Endothelial cell of umbilical vein (primary cell): Measurements from ENCODE around the gene SHLD2. TPM values are rescaled to one million over a fixed set of nuclear protein-coding genes. Genes with fewer than 3 reads are reported as not detected.

Source experiments
- BruUV-seq: library from RNA; stranded (reverse); fragments of 400-500 nt; replicated peaks from 2 replicates; lab custom pipeline; 2021; lab: Mats Ljungman, UMichigan
- CTCF ChIA-PET: fragments of 300-600, 350-600 bp; sonication (Branson Sonifier 250); formaldehyde crosslinking; loops from one replicate; lab custom pipeline; 2021; ENCODE audit warnings: antibody characterized with exemption, inconsistent platforms; lab: Charles Lee
- POLR2A ChIA-PET: fragments of 300-600, 350-600 bp; sonication (Branson Sonifier 250); formaldehyde crosslinking; loops from one replicate; lab custom pipeline; 2021; ENCODE audit warnings: antibody characterized with exemption, inconsistent platforms; lab: Charles Lee
- DNase-seq: peaks from one replicate; pipeline ENCODE4 v3.0.0-alpha.2; 2011; ENCODE audit warnings: low read depth, low spot score
- FAIRE-seq: peaks from 2 replicates; lab custom pipeline; 2011; peaks lifted over from hg19 to GRCh38; lab: Jason Lieb, UNC
- H2AFZ ChIP-seq: 2 replicates; pipeline ENCODE4 v1.6.0; 2012; ENCODE audit warnings: low read depth, low read length, control low read depth, inconsistent platforms
- H3K27ac ChIP-seq: 2 replicates; pipeline ENCODE4 v1.5.1; 2011; ENCODE audit warnings: low read depth, mild to moderate bottlenecking, control low read depth, low read length, moderate library complexity; ENCODE audit not compliant: insufficient read depth
- H3K27me3 ChIP-seq, 2 experiments: 2 replicates each; pipeline versions ENCODE4 v1.6.0 to v1.6.1; 2011; ENCODE audit warnings: low read length in 2 of 2, mixed read lengths in 1 of 2; ENCODE audit not compliant: control insufficient read depth in 2 of 2, insufficient read depth in 2 of 2
- H3K36me3 ChIP-seq, 2 experiments: 2 replicates in 1 of 2; 3 replicates in 1 of 2; pipeline ENCODE4 v1.5.1; 2011; ENCODE audit warnings: low read length in 2 of 2, mild to moderate bottlenecking in 1 of 2, moderate library complexity in 1 of 2; ENCODE audit not compliant: control insufficient read depth in 2 of 2, insufficient read depth in 2 of 2; ENCODE audit errors: extremely low read depth in 1 of 2
- H3K4me1 ChIP-seq: 3 replicates; pipeline ENCODE4 v1.5.1; 2011; ENCODE audit warnings: mild to moderate bottlenecking, low read length; ENCODE audit not compliant: control insufficient read depth, insufficient read depth; ENCODE audit errors: extremely low read depth
- H3K4me2 ChIP-seq: 2 replicates; pipeline ENCODE4 v1.6.1; 2011; ENCODE audit warnings: low read length, control low read depth, mixed read lengths; ENCODE audit not compliant: insufficient read depth
- H3K4me3 ChIP-seq, 3 experiments: fragments of 200-600 bp in 1 of 3; sonication (generic), shearing (Covaris generic) in 1 of 3; replicated peaks in 1 of 3; 2 replicates each; pipeline ENCODE4 v1.5.1; 2011 to 2016; ENCODE audit warnings: control low read depth in 3 of 3, low read length in 3 of 3, mild to moderate bottlenecking in 2 of 3, inconsistent platforms in 1 of 3, low read depth in 1 of 3, moderate library complexity in 1 of 3; ENCODE audit not compliant: insufficient read depth in 1 of 3
- H3K79me2 ChIP-seq: 2 replicates; pipeline ENCODE4 v1.6.0; 2012; ENCODE audit warnings: low read length, inconsistent platforms; ENCODE audit not compliant: control insufficient read depth, insufficient read depth
- H3K9ac ChIP-seq: replicated peaks from 2 replicates; pipeline ENCODE3; 2011; ENCODE audit warnings: low read length, control low read depth; ENCODE audit not compliant: insufficient read depth; ENCODE audit errors: extremely low read depth
- H3K9me1 ChIP-seq: replicated peaks from 3 replicates; pipeline ENCODE4 v1.6.0; 2011; ENCODE audit warnings: mild to moderate bottlenecking, low read length; ENCODE audit not compliant: control insufficient read depth, insufficient read depth; ENCODE audit errors: extremely low read depth
- H3K9me3 ChIP-seq: replicated peaks from 2 replicates; pipeline ENCODE4 v1.5.1; 2012; ENCODE audit warnings: low read length, inconsistent platforms; ENCODE audit not compliant: control insufficient read depth, insufficient read depth
- H4K20me1 ChIP-seq: replicated peaks from 2 replicates; pipeline ENCODE3; 2011; ENCODE audit warnings: mild to moderate bottlenecking, low read length; ENCODE audit not compliant: control insufficient read depth, insufficient read depth; ENCODE audit errors: extremely low read depth
- EZH2 ChIP-seq: IDR thresholded peaks from 2 replicates; pipeline ENCODE4 v1.6.1; 2012; ENCODE audit warnings: borderline replicate concordance, low read depth, mild to moderate bottlenecking, moderate library complexity, low read length, inconsistent platforms; ENCODE audit not compliant: severe bottlenecking
- FOS ChIP-seq: IDR thresholded peaks from 2 replicates; pipeline ENCODE4 v1.6.1; 2011; ENCODE audit warnings: mild to moderate bottlenecking, low read length, moderate library complexity, borderline replicate concordance; ENCODE audit not compliant: insufficient read depth
- GATA2 ChIP-seq: IDR thresholded peaks from 2 replicates; pipeline ENCODE4 v1.7.0; 2011; ENCODE audit warnings: low read depth, mild to moderate bottlenecking, moderate library complexity, mixed read lengths, low read length; ENCODE audit not compliant: insufficient read length, insufficient read depth
- JUN ChIP-seq: IDR thresholded peaks from 2 replicates; pipeline ENCODE4 v1.6.1; 2011; ENCODE audit warnings: borderline replicate concordance, low read depth; ENCODE audit not compliant: insufficient read length, insufficient read depth
- MYC ChIP-seq: IDR thresholded peaks from one replicate; pipeline ENCODE4 v1.6.1; 2011; ENCODE audit warnings: mild to moderate bottlenecking, low read depth, low read length
- POLR2A ChIP-seq: IDR thresholded peaks from 2 replicates; pipeline ENCODE4 v1.6.1; 2012; ENCODE audit warnings: low read depth, mild to moderate bottlenecking, control low read depth, low read length
- POLR2AphosphoS5 ChIP-seq: IDR thresholded peaks from 2 replicates; pipeline ENCODE4 v1.6.1; 2012; ENCODE audit warnings: low read depth, mild to moderate bottlenecking, control low read depth, low read length, moderate library complexity; ENCODE audit not compliant: insufficient read depth
- dilution Hi-C: fragments of 300-500 bp; cut with MboI; formaldehyde crosslinking; loops from one replicate; pipeline ENCODE4 v1.15.0; 2019; ENCODE audit warnings: low sequenced_read_pairs; ENCODE audit not compliant: extremely low pct_ligation_motif_present
- intact Hi-C: fragments of 100-400 bp; cut with micrococcal nuclease; formaldehyde crosslinking; loops from one replicate; pipeline ENCODE4 v1.10.0; 2022
- polyA plus RNA-seq, 4 experiments: library from polyadenylated mRNA; depleted of rRNA in 3 of 4; stranded (reverse) in 3 of 4; unstranded in 1 of 4; fragments of >200 nt; gene quantifications; 2 replicates each; pipeline versions ENCODE4 v1.2.1 to v1.2.3, GENCODE V29; 2011 to 2012; ENCODE audit warnings: missing spikeins in 1 of 4
- total RNA-seq: library from RNA; stranded (reverse); gene quantifications from 2 replicates; pipeline ENCODE4 v1.2.3, GENCODE V29; 2021
- TF ChIP-seq, protein P1 (sequence below): IDR thresholded peaks from 2 replicates; pipeline ENCODE4 v1.6.1; 2011; ENCODE audit not compliant: insufficient read depth, insufficient read length
- TF ChIP-seq, protein P2 (sequence below), 2 donors: IDR thresholded peaks; 1 replicate in 1 of 2; 2 replicates in 1 of 2; pipeline ENCODE4 v1.5.1; 2011; ENCODE audit warnings: low read length in 2 of 2, mild to moderate bottlenecking in 2 of 2, moderate library complexity in 2 of 2, control low read depth in 1 of 2, inconsistent platforms in 1 of 2, low read depth in 1 of 2; ENCODE audit not compliant: insufficient read depth in 1 of 2; ENCODE audit errors: extremely low read depth in 1 of 2

Gene SHLD2
- total and polyA plus RNA-seq, 2 donors (not counting 3 experiments of a cell fraction or from before 2014, with no cell fraction given): 6.1 to 22.4 TPM

DNA sequence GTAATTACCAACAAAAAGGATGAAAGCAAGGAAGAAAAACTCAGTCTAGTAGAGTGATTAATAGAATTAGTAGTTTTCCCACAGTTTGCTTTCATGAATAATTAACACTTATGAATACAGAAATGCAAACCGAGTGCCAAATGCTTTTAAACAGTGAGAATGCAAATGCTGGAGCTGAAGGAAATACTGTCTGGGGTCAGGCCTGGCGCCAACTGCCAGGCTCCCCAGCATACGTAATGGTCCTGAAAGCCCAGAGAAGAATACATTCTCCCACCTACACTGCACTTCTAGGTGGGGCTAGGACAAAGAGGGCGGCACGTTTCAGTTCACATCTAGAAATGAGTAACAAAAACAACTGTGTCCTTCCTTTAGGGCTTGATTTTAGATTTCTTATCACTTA lies 30.4 kb upstream of the SHLD2 start:
- Histone ChIP-seq H3K9me1 (no peaks in the 10 kb centered on the region), H3K4me3 (no peak overlapping the region), H3K79me2 (no peaks in the 10 kb centered on the region), H3K9ac (no peak overlapping the region), H2AFZ (no peak overlapping the region), H3K9me3 (no peaks in the 10 kb centered on the region), H3K36me3 (peaks cover 10 to 15% of the 10 kb centered on the region in 2 experiments), H4K20me1 (no peaks in the 10 kb centered on the region), H3K27ac (no peak overlapping the region), H3K4me2 (no peak overlapping the region), H3K27me3 (no peaks in the 10 kb centered on the region), H3K4me1 (no peaks in the 10 kb centered on the region)
- BruUV-seq: no TSS peak
- POLR2A ChIA-PET: no interaction called here
- TF ChIP-seq, protein P1, sequence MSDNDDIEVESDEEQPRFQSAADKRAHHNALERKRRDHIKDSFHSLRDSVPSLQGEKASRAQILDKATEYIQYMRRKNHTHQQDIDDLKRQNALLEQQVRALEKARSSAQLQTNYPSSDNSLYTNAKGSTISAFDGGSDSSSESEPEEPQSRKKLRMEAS: no peak
- TF ChIP-seq JUN (no peak), POLR2A (no peak), MYC (no peak), GATA2 (no peak), EZH2 (no peak), POLR2AphosphoS5 (no peak), FOS (no peak)
- TF ChIP-seq, protein P2, sequence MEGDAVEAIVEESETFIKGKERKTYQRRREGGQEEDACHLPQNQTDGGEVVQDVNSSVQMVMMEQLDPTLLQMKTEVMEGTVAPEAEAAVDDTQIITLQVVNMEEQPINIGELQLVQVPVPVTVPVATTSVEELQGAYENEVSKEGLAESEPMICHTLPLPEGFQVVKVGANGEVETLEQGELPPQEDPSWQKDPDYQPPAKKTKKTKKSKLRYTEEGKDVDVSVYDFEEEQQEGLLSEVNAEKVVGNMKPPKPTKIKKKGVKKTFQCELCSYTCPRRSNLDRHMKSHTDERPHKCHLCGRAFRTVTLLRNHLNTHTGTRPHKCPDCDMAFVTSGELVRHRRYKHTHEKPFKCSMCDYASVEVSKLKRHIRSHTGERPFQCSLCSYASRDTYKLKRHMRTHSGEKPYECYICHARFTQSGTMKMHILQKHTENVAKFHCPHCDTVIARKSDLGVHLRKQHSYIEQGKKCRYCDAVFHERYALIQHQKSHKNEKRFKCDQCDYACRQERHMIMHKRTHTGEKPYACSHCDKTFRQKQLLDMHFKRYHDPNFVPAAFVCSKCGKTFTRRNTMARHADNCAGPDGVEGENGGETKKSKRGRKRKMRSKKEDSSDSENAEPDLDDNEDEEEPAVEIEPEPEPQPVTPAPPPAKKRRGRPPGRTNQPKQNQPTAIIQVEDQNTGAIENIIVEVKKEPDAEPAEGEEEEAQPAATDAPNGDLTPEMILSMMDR (IDR thresholded peaks at IDR 0.05; ENCODE audit: extremely low read depth in 1 of 2, insufficient read depth in 1 of 2, low read depth in 1 of 2, low read length in 2 of 2): no peak
- dilution Hi-C loops: no loop called here
- CTCF ChIA-PET: no interaction called here
- FAIRE-seq (no peak), DNase-seq (no peak)
- intact Hi-C loops: no loop called here
